NCI-H1930 (cell line): ENCODE measurements around the gene CCDC68.

Source experiments
- DNase-seq, 2 experiments: peaks; one replicate each; lab custom pipeline; 2025; lab: John Stamatoyannopoulos, UW

The CCDC68 gene

DNA sequence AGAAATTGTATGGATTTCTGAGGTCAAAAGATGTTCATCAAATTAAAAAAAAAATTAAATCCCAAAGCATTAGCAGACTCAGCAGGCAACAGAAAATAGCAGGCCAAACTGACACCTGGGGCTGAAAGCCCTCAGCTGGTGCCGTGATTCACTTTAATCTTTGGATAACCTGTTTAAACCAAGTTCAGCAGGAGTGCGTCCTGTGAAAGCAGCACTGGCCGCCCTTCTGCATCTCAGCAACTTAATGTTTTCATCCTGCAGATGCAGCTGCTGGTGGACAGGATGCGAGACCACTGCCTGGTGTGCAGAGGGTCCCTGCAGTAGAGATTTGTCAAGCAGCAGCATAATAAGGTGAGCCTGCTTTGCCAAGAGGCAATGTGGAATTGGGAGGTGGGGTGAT, 41.2 kb downstream of the CCDC68 start:
- DNase-seq = no peak

DNA sequence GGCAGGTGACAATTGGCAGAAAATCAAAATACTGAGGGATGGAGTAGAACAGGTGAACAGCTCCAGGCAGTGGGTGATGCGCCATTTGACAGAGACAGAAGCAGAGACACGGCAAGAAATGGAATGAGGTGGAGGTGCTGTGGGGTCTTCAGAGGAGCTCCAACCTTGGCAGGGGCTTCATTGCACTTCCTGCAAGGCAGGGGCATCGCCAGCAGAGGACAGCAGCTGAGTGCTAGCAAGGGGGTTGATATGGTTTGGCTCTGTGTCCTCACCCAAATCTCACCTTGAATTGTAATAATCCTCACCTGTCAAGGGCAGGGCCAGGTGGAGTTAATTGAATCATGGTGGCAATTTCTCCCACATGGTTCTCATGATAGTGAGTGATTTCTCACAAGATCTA, 42.8 kb downstream of the CCDC68 start:
- no peak for DNase-seq

DNA sequence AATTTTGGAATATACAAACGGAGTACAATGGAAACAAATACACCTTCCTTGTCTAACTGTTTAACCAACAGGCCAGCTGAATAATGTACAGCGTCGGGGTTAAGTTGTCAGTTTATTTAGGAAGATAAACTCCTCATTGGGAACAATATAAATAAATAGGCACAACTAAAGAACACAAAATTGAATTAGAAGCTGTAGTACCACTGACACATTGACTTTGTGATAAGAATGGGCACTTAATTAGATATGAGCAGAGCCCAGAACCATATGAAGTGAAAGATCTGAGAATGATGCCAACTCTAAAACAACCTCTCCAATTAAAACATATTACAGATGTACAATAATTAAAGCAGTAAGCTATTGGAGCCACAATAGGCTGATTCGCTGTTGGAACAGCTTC, 44.4 kb downstream of the CCDC68 start:
- no peak for DNase-seq

DNA sequence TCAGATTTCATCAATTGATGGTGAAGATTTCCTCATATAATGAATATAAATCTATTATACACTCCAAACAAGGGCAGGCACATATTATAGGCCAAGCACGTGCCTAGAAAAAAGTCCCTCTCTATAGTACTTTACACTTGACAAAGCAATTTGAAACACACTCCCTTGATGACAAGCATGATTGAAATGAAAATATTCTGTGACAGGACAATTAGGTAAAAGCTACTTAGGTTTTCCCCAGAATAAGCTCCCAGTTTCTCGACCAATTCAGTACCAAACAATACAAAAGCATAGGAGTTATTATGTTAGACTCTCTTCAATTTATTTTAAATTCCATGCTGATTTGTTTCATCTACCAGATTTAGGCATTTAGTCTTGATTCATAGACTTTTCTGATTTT, 47.7 kb downstream of the CCDC68 start:
- no peak for DNase-seq

DNA sequence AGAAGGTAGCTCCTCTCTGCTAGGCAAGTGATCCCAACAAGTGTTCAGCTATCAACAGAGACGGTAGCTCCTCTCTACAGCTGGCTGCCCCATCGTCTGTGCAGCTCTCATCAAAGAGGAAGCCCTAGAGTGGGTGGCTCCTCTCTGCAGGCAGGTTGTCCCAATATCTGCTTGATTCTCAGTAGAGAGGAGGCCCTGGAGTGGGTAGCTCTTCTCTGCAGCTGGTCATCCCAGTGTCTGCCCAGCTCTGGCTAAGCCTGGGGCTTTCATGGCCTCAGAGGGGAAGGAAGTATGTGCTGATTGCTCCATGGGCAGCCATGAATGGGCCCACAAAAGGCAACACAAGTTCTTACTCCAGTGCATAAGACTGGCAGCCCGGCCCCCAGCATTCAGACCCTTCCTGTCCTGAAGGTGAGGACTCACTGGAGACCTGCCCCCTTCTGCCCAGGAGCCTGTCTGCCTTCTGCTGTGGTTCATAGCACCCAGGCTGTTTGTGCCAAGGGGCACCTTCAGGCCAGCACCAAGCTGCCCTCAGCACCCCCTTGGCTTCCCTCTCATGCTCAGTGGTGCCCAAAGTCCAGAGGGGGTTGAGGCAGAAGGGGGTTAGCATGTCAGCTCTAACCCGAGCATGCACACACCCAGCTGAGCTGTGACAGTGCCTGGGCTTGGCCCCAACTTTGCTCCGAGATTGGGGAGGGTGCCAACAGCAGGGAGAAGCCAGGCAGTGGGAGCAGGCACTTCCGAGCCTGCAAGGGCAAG, 48.9 kb downstream of the CCDC68 start:
- DNase-seq = no peak

DNA sequence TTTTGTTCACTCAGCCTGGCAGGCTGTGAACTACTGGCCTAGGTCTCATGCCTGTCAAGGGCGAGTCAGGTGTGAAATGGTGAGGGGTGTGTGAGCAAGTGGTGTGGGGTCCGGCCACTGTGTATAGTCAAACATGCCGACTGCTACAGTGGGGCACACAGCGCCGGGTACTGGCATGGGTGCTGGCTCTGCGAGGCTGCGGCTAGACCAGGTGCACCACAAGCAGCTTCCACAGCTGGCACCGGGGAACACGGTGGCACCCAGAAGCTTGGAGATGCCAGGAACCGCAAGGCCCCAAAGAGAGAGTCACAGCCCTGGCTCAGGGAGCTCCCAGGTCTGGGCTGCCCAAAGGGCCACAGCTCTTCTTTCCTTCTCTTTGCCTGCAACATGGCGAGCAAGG, 49.7 kb downstream of the CCDC68 start:
- no peak for DNase-seq

DNA sequence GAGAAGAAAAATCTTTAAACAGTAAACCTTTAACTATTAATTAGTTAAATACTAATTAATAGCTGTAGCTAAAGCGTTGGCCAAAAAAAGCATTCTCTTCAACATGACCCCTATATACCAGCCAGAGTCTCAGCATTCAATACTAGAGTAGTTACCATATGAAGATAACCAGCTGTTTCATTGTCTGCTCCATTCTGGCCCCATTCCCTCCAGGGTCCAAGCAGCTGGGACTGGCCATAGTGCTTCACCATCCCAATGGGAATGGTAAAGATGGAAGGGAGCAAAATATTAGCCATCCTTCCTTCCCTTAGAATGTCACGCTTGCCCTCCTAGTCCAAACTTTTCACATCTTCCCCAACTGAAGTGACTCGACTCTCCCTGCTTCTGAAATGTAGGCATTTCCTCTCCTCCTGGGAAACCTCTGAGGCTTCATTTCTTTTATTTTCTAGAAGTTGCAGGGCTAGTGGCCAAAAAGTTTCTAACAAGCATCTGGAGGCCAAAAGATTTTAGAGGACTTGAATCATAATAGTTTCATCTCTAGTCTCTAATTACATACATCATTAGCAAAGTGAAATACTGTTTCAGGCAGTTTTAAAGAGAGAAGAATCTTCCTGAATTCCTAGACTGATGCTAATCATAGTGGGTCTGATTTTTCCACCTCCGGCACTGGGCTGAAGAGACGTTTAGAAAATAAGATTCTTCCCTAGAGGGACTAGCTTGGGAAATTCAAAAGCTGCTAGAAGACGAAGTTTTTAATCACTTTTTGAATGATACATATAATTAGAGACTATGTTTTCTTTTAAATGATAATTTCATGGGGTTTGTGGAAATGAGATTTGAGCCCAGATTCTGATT, 52.7 kb downstream of the CCDC68 start:
- DNase-seq = no peak

DNA sequence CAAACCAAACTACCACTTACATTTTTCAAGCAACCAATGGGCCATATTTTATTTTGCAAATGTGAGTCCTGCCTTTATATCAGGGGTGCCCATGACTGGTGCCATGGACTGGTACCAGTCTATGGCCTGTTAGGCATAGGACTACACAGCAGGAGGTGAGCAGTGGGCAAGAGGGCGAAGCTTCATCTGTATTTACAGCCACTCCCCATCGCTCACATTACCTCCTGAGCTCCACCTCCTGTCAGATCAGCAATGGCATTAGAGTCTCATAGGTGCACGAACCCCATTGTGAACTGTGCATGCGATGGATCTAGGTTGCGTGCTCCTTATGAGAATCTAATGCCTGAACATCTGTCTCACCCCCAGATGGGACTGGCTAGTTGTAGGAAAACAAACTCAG, 53.6 kb downstream of the CCDC68 start:
- DNase-seq = no peak

DNA sequence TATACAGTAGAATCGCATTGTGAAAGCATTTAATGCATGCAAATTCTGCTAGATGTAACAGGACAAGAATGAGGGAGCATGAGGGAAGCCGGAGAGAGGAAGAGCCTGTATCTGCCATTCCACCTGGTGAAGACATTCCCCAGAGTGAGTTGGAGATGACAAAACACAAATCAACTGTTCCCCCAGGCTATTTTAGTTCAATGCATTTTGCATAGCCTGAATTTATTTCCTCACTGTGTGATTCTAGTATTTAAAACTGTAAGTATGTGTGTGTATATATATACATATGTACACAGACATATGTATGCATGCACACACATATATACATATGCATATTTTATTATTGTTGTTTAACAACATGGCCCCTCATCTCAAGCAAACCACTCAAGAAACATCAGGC, 54.7 kb downstream of the CCDC68 start:
- no peak for DNase-seq

DNA sequence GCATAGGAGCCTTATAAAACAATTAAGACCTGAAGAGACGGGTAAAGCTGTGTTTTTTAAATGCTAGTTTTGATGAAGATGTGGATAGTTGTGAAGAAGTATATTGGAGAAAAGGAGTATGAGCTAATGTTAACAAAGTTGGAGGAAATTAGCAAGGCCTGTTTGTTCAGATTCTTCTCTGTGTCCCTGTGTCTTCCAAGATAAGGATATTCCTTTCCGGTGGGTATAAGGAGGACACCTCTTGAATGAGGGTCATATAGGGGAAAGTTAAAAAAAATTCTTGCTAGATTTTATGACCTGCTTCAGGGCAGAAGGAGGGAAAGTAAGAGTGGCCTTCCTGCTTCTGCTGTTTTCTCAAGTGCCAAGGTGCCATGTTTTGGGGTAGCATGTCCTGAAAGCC, 59.0 kb downstream of the CCDC68 start:
- DNase-seq = no peak

DNA sequence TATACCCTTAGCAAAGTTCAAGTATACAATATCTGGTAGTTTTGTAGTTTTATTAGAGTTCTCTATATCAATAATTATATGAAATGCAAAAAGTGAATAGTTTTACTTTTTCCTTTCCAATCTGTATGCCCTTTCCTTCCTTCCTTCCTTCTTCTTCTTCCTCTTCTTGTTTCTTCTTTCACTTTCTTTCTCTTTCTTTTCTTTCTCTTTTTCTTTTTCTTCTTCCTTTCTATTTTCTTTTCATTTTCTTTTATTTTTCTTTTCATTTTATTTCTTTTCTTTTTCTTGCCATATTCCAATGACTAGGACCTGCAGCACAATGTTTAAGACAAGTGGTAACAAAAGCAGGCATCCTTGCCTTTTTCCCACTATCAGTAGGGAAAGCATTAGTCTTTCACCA, 59.8 kb downstream of the CCDC68 start:
- DNase-seq = no peak

DNA sequence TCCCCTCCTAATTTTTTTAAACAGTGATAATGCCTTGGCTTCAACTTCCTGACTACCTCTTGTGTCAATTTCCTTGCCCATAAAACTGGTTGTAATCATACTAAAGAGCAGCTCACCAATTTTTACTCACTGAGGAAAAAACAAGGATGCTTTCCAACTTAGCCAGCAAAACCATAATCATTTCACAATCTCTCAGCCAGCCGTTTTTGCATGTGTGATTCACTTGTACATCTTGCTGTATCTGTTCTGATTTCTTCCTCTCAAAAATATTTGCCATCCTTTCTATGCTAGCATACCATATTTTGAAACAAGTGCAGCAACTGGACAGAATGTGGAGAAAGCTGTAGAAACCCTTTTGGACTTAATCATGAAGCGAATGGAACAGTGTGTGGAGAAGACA, 70.3 kb downstream of the CCDC68 start:
- DNase-seq = no peak

DNA sequence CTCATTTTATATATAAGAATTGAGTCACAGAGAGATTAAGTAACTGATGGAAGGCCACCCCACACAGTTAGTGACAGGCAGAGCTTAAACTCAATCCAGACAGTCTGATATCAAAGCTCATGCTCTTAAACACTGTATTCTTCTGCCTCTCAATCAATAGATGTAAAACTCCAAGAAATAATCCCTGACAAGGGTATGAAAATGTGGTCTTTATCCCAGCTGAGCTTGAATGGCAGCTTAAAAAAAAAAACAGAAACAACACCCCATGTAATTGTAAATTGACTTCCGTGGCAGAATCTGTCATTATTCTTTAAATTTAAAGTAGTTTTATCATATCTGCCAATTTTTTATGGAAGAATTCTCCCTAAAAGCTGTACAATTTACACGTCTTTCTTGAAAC, 70.9 kb downstream of the CCDC68 start:
- no peak for DNase-seq

DNA sequence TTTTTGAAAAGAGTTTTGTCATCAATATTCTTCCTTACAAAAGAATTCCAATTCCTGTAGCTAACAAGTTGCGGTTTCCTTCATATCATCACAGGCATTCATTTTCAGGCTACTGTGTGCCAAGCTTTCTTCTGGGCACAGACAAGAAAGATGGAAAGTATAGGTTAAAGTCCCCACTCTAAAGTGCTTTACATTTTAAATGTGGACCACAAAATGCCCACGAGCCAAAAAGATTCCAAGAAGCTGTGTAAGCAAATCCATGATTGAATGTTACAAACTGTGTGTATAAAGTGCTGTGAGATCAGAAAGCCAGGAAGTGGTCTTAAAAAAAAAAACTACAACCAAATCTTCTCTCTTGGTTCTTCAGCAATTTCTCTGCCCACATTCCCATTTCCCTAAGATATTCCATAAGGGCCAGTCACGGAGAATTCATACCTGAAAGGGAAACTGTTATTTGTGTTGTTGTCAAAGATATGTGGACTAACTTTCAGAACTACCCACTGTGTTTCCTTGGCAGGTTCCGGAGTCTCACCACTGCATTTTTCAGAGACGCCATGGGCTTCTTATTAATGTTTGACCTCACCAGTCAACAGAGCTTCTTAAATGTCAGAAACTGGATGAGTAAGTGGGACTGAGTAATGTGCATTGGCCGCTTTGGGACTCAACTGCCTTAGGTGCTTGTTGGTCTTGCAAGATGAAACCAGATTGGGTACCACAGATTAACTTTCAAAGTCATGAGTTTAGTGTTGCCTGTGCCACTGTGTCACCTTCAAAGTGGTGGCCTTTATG, 75.3 kb downstream of the CCDC68 start:
- no peak for DNase-seq

DNA sequence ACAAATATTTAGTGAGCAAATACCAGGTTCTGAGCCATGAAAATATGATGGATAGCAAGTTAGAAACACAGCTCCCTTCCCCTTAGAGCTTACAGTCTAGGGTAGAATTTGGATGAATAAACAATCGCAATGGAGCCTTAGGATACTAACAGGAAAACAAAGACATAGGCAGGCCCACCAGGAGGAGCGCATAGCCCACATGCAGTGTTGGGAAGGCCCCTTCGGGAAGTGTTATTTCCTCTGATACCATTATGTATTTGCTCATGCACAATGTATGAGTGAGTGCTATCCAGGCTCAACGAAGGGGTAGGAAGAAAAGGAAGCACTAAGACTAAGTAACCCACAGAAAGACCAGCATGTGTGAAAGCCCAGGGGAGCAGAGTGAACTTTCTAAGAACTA, 76.9 kb downstream of the CCDC68 start:
- DNase-seq = no peak

DNA sequence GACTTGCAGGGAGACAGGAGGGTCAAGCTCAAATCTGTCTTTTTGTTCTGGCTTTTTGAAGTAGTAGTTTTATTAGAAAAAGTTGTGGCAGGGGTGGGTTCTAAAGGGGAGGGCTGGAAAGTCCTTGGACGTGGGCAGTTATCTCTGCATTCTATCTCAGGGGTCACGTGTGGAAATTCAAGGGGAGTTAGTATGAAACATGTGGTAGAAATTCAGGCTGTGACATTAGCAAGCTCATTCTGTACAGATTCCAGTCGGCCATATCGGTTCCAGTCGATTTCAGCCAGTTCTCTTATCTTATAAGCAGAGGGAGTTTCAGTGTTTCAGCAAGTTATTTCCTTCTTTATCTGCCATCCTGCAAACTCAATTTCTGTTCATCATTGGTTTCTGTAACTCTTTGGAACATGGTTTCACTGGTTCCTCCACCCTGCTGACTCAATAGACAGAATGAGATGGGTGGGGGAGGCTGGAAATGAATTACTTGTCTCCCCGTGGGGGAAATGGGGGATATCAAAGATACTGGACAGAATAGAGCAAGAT, 78.0 kb downstream of the CCDC68 start:
- no peak for DNase-seq

DNA sequence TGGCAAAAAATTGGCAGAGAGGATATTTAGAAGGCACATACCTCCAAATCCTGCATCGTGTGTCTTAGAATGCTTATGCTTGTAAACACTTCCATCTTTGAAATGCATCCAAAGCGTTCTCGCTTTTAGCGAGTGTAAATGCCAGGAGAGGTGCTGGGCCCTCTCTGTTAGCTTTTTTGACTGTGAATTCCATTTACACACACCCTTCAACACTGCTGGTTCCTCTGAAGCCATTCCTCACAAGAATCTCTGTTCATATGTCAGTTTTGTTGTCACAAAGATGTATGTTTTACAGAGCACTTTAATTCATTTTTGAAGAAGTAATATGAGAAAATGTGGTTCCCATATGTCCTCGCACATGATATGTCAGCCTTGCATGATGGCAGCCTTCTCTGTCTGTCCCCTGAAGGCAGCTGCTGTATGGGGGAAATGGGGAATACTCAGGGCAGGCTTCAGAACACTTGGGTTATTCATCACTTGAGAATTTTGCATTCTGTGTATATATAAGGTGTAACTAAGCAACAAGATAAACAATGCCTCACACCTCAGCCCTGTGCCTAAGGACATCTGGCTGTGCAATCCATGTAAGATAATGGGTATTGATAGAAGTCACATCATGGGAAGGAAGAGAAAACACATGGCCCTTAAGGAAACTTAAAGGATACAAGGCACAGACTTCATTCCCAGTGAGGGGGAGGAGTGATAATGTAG, 78.7 kb downstream of the CCDC68 start:
- no peak for DNase-seq

DNA sequence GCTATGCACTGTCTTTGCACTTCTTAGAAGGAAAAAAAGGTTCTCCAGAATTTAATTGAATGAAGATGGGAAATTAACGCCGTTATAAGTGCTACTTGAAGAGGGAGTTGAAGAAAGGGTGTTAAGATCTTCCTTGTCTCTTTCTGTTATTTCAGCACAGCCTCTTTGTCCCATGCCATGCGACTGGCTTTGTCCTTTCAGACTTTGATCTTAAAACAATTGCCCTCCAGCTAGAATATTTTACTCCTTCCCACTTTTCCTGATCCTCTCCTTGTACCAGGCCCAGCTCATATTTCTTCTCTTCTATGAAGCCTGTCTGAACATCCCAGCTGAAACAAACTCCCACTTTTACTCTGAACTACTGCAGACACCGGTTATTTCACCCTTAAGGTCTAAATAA, 79.6 kb downstream of the CCDC68 start:
- DNase-seq = no peak

DNA sequence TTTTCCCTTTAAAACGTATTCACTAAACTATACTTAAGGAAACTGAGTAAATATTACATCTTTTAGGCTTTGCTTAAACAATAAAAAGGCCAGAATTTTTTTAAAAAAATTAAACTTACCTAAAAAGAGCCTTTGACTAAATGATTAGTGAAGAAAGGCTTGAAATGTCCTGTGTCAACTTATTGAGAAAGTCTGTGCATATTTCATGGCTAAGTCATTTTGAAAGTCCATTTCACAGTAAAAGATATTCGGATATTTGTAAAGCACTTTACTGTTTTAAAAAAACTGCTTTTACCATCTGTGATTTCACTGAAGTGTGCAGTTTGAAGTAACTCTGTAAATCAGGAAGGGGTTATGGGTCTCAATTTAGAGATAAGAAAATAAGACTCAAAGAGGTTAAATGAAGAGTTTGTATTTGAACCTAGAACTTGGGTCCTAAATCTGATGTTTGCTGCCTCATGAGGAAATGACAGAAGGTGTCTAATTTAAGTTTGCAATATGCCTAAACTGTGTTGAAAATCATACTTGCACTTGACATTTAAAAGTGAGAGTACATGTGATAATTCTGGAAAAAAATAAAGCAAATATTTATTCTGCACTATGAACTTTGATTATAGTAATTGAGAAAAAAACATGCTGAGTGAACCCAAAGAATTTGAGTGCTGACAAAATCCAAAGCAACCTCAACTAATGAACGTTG, 80.5 kb downstream of the CCDC68 start:
- no peak for DNase-seq

DNA sequence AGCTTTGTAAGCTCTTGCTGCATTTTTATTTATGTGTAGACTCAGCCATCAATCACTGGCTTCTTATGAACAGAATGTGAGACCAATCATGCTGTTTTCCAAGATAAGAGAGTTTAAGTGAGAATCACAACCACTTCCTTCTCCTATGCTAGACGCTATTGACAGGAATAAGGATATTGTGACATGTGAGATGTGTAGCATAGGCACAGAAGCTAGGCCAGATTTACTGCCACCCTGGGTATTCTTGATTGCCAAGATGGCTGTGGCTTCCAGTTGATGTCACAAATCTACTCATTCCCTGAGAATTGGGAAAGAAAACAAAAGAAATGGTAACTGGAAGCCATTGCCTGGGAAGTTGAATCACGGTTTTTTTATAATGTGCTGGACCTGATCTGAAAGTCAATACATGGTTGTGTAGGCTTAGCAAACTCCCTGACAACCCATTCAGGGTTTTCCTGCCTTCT, 81.1 kb downstream of the CCDC68 start:
- no peak for DNase-seq

DNA sequence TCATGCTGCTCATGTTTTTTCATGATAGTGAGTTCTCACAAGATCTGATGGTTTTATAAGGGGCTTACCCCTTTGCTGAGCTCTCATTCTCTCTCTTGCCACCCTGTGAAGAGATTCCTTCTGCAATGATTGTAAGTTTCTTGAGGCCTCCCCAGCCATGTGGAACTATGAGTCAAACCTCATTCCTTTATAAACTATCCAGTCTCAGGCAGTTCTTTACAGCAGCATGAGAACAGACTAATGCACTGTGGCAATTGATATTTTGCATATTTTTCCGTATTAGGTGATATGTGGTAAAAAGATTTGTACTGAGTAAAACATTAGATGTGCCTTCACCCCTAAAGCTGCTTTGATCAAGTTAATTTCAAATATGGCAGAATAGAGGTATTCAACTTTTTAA, 82.2 kb downstream of the CCDC68 start:
- DNase-seq = no peak
